ENCODE results near the gene INSYN1. TPM values are rescaled to one million over a fixed set of nuclear protein-coding genes. Genes with fewer than 3 reads are reported as not detected.

Gene INSYN1
- total RNA-seq, 1 experiment from 2014 or later: 22.2 TPM

DNA sequence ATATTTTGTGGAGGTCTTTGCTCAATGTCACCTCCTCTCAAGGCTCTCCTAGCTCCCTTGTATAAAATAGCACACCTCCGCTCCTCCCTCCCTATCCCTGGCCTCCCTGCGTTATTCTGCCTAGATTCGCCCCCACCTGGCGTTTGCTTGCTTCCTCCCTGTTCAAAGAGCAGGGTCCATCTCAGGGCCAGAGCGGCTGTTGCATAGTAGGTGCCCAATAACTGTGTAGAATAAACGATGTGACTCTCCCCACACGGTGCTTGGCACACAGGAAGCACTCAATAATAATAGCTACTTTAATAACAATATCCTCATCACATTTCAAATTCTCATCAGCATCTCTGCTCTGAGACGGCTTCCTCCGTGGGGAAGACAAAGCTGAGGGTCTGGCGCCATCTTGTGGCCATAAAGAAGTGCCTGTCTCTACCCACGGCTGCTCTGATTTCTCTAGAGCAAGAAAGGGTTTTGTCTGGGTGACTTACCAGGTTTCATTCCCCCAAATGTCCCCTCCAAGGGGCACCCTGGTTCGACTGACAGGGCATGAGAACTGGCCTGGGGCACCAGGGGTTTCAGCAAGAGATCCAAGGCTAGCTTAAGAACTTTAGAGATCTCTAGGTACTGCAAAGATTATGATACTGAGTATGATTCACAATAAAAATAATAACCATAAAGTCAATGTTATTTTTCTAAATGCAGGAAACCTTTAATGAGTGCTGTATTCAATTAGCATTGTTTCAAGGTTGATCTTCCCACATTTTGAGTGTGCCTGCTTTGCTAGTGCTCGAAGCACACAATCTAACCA lies 52.9 kb downstream of the INSYN1 start:
- in situ Hi-C loops (cut with HindIII; ENCODE audit: low sequenced_read_pairs): no loop called here
- DNase-seq (ENCODE audit: low spot score): peak; percentile 90

DNA sequence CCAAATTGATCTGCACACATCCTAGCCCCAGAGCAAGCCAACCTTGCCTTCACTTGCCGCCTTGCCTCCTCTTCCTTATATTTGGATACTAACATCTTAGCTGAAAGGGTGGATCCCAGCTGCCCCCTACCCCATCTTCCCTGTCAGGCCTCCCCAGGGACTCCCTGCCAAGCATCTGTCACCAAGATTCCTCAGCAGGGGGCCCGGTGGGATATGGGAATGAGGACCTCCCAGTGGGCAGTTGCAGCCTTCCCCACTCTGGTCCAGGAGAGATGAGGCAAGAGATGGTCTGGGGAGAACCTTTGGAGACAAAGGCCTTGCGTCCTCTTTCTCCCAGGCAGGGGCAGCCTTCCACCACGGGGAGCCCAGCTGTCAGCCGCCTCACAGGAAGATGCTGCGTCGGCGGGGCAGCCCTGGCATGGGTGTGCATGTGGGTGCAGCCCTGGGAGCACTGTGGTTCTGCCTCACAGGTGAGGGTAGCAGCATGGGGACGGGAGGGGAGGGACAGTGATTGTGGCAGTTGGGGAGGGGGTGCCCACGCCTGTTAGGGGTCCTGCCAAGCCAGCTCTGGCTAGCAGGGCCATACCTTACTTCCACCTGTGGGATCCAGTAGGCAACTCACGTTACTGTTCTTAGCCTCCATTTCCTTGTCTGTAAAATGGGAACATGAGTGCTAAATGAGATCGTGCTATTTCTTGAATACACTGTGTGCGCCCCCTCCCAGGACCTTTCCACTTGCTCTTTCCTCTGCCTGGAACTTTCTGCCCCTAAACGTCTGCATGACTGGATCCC lies 53.7 kb downstream of the INSYN1 start:
- DNase-seq (ENCODE audit: low spot score): no peak
- in situ Hi-C loops (cut with HindIII; ENCODE audit: low sequenced_read_pairs): no loop called here

DNA sequence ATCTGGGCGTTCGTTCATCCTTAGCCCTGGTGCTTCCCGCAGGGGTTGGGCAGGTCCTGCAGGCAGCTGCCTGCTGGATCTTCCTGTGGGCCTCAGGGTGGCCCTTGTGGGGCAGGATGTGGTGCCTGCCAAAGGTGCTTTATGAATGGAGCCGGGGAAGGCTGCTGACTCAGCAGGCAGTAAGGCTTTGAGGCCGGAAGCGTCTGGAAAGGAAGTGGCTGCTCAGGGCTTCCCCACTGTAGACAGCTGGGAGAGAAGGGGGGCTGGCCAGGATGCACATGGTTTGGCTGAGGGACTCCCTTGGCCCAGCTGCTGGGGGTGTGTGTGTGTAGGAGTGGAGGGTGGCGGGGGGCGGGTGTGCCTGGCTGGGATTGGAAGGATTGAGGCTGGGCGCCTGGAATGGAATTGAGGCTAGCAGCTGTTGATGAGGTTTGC lies 56.1 kb downstream of the INSYN1 start:
- in situ Hi-C loops (cut with HindIII; ENCODE audit: low sequenced_read_pairs): no loop called here
- no peak for DNase-seq (ENCODE audit: low spot score)

DNA sequence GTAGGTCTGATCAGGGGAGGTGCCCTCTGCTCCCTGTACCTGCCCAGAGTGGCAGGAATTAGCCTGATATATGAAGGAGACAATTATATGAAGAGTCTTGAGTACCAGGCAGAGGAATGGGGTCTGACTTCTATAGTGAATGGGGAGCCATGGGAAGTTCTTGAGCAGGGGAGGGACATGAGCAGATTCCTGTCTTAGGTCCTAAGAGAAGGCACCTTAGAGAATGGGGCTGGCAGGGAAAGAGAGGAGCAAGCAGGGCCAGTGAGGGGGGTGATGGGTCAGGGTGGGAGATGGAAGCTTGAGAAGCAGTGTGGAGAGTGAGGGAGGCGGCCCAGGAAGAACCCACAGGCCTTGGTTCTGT lies 56.5 kb downstream of the INSYN1 start:
- DNase-seq (ENCODE audit: low spot score): no peak
- in situ Hi-C loops (cut with HindIII; ENCODE audit: low sequenced_read_pairs): no loop called here

DNA sequence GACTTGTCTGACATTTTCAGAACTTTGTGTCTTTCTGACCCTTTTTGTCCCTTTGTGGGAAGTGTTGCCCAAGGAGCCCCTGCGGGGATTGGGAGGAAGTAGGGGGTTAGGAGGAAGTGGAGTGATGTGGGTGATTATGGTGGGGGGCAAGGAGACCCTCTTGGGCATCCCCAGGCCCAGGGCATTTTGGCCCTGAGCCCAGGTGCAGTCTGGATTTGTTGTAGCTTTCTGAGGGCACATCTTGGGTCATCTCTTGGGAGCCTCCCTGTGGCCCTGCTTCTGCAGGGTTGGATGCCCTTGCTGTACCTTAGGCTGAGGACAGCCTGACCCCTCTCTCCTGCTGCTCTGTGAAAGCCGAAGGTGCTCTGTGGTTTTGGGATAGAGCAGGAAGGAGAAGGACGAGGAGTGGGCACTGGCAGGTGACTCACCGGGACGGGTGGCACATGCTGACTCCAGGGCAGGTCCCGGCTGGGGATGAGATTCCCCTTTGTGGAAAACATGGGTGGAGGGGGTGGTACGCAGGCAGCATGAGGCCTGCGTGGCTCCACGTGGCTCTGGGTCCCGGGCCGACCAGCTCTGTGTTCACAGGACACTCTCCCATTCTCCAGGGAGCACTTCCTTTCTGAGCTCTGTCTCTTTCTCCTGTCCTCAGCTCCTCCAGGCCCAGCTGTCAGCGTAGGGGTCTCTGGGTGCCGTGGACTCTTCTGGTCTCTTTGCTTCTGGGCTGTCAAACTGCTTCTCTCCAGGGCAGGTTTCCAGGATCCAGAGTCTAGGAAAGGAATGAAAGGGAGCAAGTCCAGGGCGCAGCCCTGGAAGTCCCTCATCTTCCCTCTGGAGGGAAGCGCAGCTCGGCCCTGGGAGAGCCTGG lies 57.1 kb downstream of the INSYN1 start:
- no peak for DNase-seq (ENCODE audit: low spot score)
- in situ Hi-C loops (cut with HindIII; ENCODE audit: low sequenced_read_pairs): no loop called here

DNA sequence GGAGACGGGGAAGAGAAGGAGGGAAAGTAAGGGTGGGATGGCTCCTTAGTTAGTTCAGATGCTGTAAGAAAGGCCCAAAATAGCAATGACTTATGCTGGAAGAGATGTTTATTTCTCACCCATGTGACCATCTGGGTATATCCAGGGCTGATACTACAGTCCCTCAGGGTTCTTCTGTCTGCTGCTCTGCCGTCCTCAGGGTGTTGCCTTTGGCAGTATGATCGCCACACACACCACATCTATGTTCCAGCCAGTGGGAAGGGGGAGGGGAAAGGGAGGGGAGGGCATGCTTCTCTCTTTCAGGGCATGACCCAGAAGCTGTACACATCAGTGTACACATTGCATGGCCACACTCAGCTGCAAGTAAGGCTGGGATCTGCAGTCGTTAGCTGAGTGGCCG lies 58.7 kb downstream of the INSYN1 start:
- in situ Hi-C loops (cut with HindIII; ENCODE audit: low sequenced_read_pairs): no loop called here
- DNase-seq (ENCODE audit: low spot score): no peak

DNA sequence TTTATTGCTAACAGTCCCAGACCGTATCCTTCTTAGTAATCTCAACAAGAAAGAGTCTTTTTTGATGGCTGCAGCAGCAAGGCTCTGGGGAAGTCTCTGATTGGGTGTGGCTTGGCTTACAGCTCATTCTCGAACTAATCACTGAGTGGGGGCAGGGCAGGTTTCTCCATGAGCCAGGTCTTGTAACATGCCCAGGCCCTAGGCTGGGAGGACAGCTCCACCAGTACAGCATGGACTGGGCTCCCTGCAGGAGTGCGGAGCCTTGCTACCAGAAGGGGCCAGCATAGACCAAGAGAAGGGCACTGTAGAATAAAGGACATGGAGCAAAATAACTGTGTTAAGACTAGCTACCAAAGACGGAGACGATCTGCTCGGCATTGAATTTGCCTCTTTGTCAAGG lies 61.8 kb downstream of the INSYN1 start:
- peak; percentile 46 for DNase-seq (ENCODE audit: low spot score)
- in situ Hi-C loops (cut with HindIII; ENCODE audit: low sequenced_read_pairs): no loop called here

DNA sequence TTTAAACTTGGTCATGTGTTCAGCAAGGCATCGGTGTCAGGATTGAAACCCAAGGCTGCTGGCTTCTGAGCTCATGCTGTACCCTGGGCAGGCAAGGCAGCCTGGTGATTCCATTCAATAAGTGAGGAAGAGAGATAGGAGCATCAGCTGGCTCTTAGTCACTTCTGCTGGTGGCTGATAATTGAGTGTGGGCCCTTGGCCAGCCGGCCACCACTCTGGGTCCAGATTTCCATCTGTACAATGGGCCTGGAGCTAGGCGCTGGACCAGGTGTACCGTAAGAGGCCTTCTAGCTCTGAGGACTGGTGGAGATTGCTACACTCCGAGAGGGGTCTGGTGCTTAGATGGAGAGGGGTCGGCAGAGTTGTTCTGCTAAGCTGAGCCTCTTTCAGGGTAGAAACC lies 64.7 kb downstream of the INSYN1 start:
- in situ Hi-C loops (cut with HindIII; ENCODE audit: low sequenced_read_pairs): loop anchor here (10.0 kb wide), 1 partner anchor 74 kb away; no protein-coding TSS in a partner anchor
- no peak for DNase-seq (ENCODE audit: low spot score)

DNA sequence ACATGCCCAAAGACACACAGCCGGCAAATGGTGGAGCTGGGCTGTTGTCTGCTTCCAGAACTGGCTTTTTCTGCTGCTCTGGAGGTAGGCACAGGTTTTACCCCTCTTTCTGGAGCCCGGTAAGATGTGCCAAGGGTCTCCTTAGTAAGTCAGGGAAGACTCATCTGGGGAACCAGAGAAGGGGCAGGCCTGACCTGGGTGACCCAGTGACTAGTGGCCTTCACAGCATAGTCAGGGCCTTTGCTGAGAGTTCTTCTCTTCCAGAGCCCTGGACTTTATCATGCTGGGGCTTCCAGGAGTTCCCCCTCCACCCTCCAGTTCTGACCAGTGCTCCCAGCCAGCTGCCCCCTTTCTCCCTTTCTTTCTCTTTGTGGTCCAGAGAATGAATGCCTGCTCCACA lies 65.8 kb downstream of the INSYN1 start:
- in situ Hi-C loops (cut with HindIII; ENCODE audit: low sequenced_read_pairs): loop anchor here (10.0 kb wide), 1 partner anchor 73 kb away; no protein-coding TSS in a partner anchor
- DNase-seq (ENCODE audit: low spot score): no peak

DNA sequence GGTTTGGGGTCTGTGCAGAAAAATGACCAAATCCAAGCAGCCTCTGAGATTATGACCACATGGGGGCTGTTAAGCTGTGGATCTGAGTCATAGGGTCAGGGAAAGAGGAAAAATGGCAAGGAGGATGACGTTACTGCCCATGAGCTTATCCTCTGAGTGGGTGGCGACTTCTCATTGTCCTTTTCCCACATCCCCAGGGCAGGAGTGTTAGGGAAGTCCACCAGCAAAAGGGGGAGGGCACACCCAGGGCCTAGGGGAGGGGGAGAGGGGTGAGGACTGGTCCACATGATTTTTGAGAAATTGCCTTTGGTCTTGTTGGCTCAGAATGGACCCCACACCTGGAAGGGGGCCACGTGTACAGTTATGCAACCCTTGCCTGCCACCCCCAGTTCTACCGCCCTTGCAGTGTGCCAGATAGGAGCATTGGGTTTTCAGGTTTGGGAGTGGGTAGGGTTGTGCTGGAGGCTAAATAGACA lies 66.3 kb downstream of the INSYN1 start:
- DNase-seq (ENCODE audit: low spot score): no peak
- in situ Hi-C loops (cut with HindIII; ENCODE audit: low sequenced_read_pairs): loop anchor here (10.0 kb wide), 1 partner anchor 72 kb away; no protein-coding TSS in a partner anchor

DNA sequence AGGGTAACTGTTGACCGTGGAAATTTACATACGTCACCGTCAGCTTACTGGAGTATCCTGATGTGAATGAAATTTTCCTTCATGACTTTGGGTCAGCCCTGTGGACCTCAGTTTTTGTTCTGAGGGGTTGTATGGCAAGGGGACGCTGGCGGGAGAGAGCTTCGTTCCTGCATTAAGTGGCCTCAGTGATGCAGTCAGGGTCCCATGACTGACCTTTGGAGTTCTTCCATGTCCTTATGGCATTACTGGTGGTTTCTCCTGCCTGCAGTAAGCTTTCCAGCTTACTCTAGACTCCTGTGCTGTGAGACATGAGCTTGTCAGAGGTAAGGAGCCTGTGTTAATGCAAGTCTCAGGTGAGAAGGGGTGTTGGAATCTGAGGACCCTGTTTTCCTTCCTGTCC lies 67.2 kb downstream of the INSYN1 start:
- no peak for DNase-seq (ENCODE audit: low spot score)
- in situ Hi-C loops (cut with HindIII; ENCODE audit: low sequenced_read_pairs): loop anchor here (10.0 kb wide), 1 partner anchor 71 kb away; no protein-coding TSS in a partner anchor

Other genes with a start within 250 kb of the INSYN1 start
- 74.7 and 82.0 TPM in 2 replicates for gene NPTN, start 120.0 kb downstream of the INSYN1 start, total RNA-seq (2014; rRNA removed; shearing (Covaris generic))
- 85.5 and 108 TPM in 2 replicates for gene CD276, start 69.0 kb downstream of the INSYN1 start, total RNA-seq (2014; rRNA removed; shearing (Covaris generic))
- gene TBC1D21, start 120.2 kb upstream of the INSYN1 start, total RNA-seq (2014; rRNA removed; shearing (Covaris generic)): not detected in 2 replicates
- gene LOXL1, start 173.1 kb upstream of the INSYN1 start, total RNA-seq (2014; rRNA removed; shearing (Covaris generic)): 77.4 and 117 TPM in 2 replicates
- gene STOML1, start 238.9 kb upstream of the INSYN1 start, total RNA-seq (2014; rRNA removed; shearing (Covaris generic)): 6.0 and 13.0 TPM in 2 replicates
- 5.8 and 8.7 TPM in 2 replicates for gene PML, start 241.4 kb upstream of the INSYN1 start, total RNA-seq (2014; rRNA removed; shearing (Covaris generic))